ENCODE measurements around the gene SLC25A4.
"Not testable (repeated sequence)": the region's sequence is repeated elsewhere in the genome, so short reads cannot be mapped to it uniquely, and the experiment has no call there.

SLC25A4 gene

GRCh38 chr4:185100423-185100822 is 42.6 kb upstream of the SLC25A4 start:
- TF ChIP-seq CTCF (conservative IDR thresholded peaks at IDR 0.05; ENCODE audit: low read length) = no peak
- DNase-seq (ENCODE audit: low read depth) = no peak
- no peak overlapping the region for H3K4me3 ChIP-seq (ENCODE audit: low read length)

GRCh38 chr4:185101354-185101890 is 41.6 kb upstream of the SLC25A4 start:
- no peak for DNase-seq (ENCODE audit: low read depth)
- no peak overlapping the region for H3K4me3 ChIP-seq (ENCODE audit: low read length)
- no peak for TF ChIP-seq CTCF (conservative IDR thresholded peaks at IDR 0.05; ENCODE audit: low read length)

GRCh38 chr4:185104733-185105132 is 38.3 kb upstream of the SLC25A4 start:
- H3K4me3 ChIP-seq (ENCODE audit: low read length) = no peak overlapping the region
- DNase-seq (ENCODE audit: low read depth) = no peak
- no peak for TF ChIP-seq CTCF (conservative IDR thresholded peaks at IDR 0.05; ENCODE audit: low read length)

GRCh38 chr4:185106353-185106752 is 36.7 kb upstream of the SLC25A4 start:
- TF ChIP-seq CTCF (conservative IDR thresholded peaks at IDR 0.05; ENCODE audit: low read length) = no peak
- H3K4me3 ChIP-seq (ENCODE audit: low read length) = no peak overlapping the region
- no peak for DNase-seq (ENCODE audit: low read depth)

- not testable (repeated sequence) for DNase-seq (ENCODE audit: low read depth); H3K4me3 ChIP-seq (ENCODE audit: low read length)
Observed at GRCh38 chr4:185107574-185107973, 35.5 kb upstream of the SLC25A4 start.

GRCh38 chr4:185108185-185108584 is 34.9 kb upstream of the SLC25A4 start:
- DNase-seq (ENCODE audit: low read depth) = no peak
- TF ChIP-seq CTCF (conservative IDR thresholded peaks at IDR 0.05; ENCODE audit: low read length) = no peak
- H3K4me3 ChIP-seq (ENCODE audit: low read length) = no peak overlapping the region

GRCh38 chr4:185108669-185109068 is 34.4 kb upstream of the SLC25A4 start:
- no peak for DNase-seq (ENCODE audit: low read depth)
- H3K4me3 ChIP-seq (ENCODE audit: low read length) = no peak overlapping the region
- TF ChIP-seq CTCF (conservative IDR thresholded peaks at IDR 0.05; ENCODE audit: low read length) = no peak

- DNase-seq (ENCODE audit: low read depth) = no peak
- no peak for TF ChIP-seq CTCF (conservative IDR thresholded peaks at IDR 0.05; ENCODE audit: low read length)
- no peak overlapping the region for H3K4me3 ChIP-seq (ENCODE audit: low read length)
Observed at GRCh38 chr4:185109736-185110135, 33.3 kb upstream of the SLC25A4 start.

All from AG10803 (cell line).